Stimulated activated CD4-positive, alpha-beta T cell treated with anti-CD3 and anti-CD28 coated beads, TNF-alpha, amount 100 ng/mL, for 4 hours (primary cell): ENCODE results near the gene REPIN1.
"Not testable (repeated sequence)": the region's sequence is repeated elsewhere in the genome, so short reads cannot be mapped to it uniquely, and the experiment has no call there.

ENCODE experiments used
- DNase-seq, 3 experiments: peaks; one replicate each; pipeline ENCODE4 v3.0.0-alpha.2; 2020; ENCODE audit warnings: low read depth in 3 of 3

REPIN1 gene

GRCh38 chr7:150376560-150376959, 7.9 kb downstream of the REPIN1 start:
- DNase-seq: no peak

- DNase-seq: no peak
Measured at GRCh38 chr7:150377196-150377595, 8.6 kb downstream of the REPIN1 start.

- DNase-seq: no peak
Measured at GRCh38 chr7:150377635-150378034, 9.0 kb downstream of the REPIN1 start.

GRCh38 chr7:150378115-150378852, 9.7 kb downstream of the REPIN1 start:
- peak in 1 of 3 experiments; percentile 14 for DNase-seq

GRCh38 chr7:150378853-150379440, 10.3 kb downstream of the REPIN1 start, which contains the start of gene ZNF775:
Gene ZNF775 (plus strand): TSS chr7:150379330. CDS start chr7:150388471, 9,141 bp downstream.
- peak; percentile 83 to 89 (median 85) for DNase-seq

- no peak for DNase-seq
Measured at GRCh38 chr7:150379441-150380379, 11.1 kb downstream of the REPIN1 start.

- DNase-seq: no peak
Measured at GRCh38 chr7:150380463-150380862, 11.8 kb downstream of the REPIN1 start.

GRCh38 chr7:150381096-150381495, 12.5 kb downstream of the REPIN1 start:
- no peak for DNase-seq

- DNase-seq: no peak
Measured at GRCh38 chr7:150381785-150382122, 13.1 kb downstream of the REPIN1 start.

- no peak for DNase-seq
Measured at GRCh38 chr7:150382123-150382843, 13.7 kb downstream of the REPIN1 start.

- DNase-seq: no peak
Measured at GRCh38 chr7:150382844-150383225, 14.2 kb downstream of the REPIN1 start.

GRCh38 chr7:150383710-150384397, 15.2 kb downstream of the REPIN1 start:
- no peak for DNase-seq

GRCh38 chr7:150384406-150385301, 16.0 kb downstream of the REPIN1 start:
- no peak for DNase-seq

- no peak for DNase-seq
Measured at GRCh38 chr7:150385302-150385723, 16.7 kb downstream of the REPIN1 start.

GRCh38 chr7:150385884-150386283, 17.3 kb downstream of the REPIN1 start:
- DNase-seq: not testable (repeated sequence)

- no peak for DNase-seq
Measured at GRCh38 chr7:150388306-150388705, 19.7 kb downstream of the REPIN1 start.

- DNase-seq: no peak
Measured at GRCh38 chr7:150388709-150389531, 20.3 kb downstream of the REPIN1 start.

GRCh38 chr7:150389532-150389816, 20.9 kb downstream of the REPIN1 start:
- DNase-seq: no peak

- no peak for DNase-seq
Measured at GRCh38 chr7:150390205-150390604, 21.6 kb downstream of the REPIN1 start.
